Gastroesophageal sphincter (tissue), 4 donors: Measurements from ENCODE around the gene NPC1. TPM values are rescaled to one million over a fixed set of nuclear protein-coding genes. Genes with fewer than 3 reads are reported as not detected.

Source experiments
- ATAC-seq: fragments of 150-250 bp; one replicate; pipeline ENCODE4 v1.9.1; 2016; ENCODE audit warnings: mild to moderate bottlenecking, moderate library complexity
- H3K27ac ChIP-seq, 4 donors: fragments of 200-600 bp; sonication (generic) in 3 of 4; 1 replicate in 3 of 4; 2 replicates in 1 of 4; pipeline ENCODE4 v1.5.1; 2016 to 2019
- H3K27me3 ChIP-seq: fragments of 200-600 bp; sonication (generic); one replicate; pipeline ENCODE4 v1.5.1; 2019
- H3K36me3 ChIP-seq, 2 donors: fragments of 200-600 bp; sonication (generic); one replicate each; pipeline ENCODE4 v1.5.1; 2019; ENCODE audit warnings: control low read depth in 1 of 2
- H3K4me1 ChIP-seq, 3 donors: fragments of 200-600 bp; sonication (generic); 1 replicate in 2 of 3; 2 replicates in 1 of 3; pipeline ENCODE4 v1.5.1; 2016 to 2019; ENCODE audit warnings: control low read depth in 2 of 3
- H3K4me3 ChIP-seq, 2 donors: fragments of 200-600 bp; sonication (generic); one replicate each; pipeline ENCODE4 v1.5.1; 2019; ENCODE audit warnings: mild to moderate bottlenecking in 1 of 2, moderate library complexity in 1 of 2
- H3K9me3 ChIP-seq, 3 donors: fragments of 200-600 bp; sonication (generic); one replicate each; pipeline ENCODE4 v1.5.1; 2017 to 2019; ENCODE audit warnings: control low read depth in 2 of 3
- EP300 ChIP-seq: sonication (generic); formaldehyde crosslinking; IDR thresholded peaks from one replicate; pipeline ENCODE4 v1.6.1; 2017; ENCODE audit warnings: antibody characterized with exemption, mild to moderate bottlenecking
- POLR2A ChIP-seq, 2 donors: fragments of 450-650 bp; IDR thresholded peaks; one replicate each; pipeline ENCODE4 v1.6.1; 2017; ENCODE audit warnings: antibody characterized with exemption in 2 of 2, mild to moderate bottlenecking in 2 of 2, moderate library complexity in 1 of 2
- POLR2AphosphoS5 ChIP-seq: sonication (generic); formaldehyde crosslinking; IDR thresholded peaks from one replicate; pipeline ENCODE4 v1.6.1; 2017; ENCODE audit warnings: antibody characterized with exemption
- WGBS, 2 donors: methylation state at CpG; one replicate each; pipeline ENCODE4 v1.1.5; 2018; ENCODE audit warnings: low coverage in 1 of 2; 5-methylcytosine and 5-hydroxymethylcytosine counted together
- total RNA-seq, 4 donors: library from RNA; depleted of rRNA; stranded (reverse); fragments of >200 nt; gene quantifications; one replicate each; pipeline ENCODE4 v1.1.0, GENCODE V29; 2016
- TF ChIP-seq, protein P1 (sequence below), 4 experiments: fragments of 200-600 bp in 2 of 4; fragments of 450-650 bp in 2 of 4; sonication (generic) in 1 of 4; IDR thresholded peaks; one replicate each; pipeline ENCODE4 v1.5.1; 2017 to 2019; ENCODE audit warnings: antibody characterized with exemption in 4 of 4, mild to moderate bottlenecking in 2 of 4, moderate library complexity in 2 of 4

The NPC1 gene
- total RNA-seq, 4 donors from 2014 or later = 35.6 to 63.2 (median 51.9) TPM

DNA sequence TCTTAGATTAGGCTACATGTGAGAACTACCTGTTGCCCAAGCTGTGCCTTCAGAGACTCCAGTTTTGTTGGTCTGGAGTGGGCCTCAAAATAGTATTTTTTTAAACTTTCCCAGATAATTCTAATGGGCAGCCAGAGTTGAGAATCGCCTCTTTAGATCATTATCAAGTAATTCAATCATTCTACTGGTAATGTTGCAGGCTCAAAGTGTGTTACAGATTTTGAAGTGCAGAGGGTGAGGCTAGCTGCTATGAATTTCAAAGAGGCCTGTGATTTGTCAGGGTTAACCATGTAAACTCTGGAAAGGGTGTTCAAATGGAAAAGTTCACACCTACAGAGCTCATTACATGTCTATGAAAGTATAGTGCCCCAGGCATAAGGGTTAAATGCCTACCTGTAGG lies 46.3 kb upstream of the NPC1 start:
- Histone ChIP-seq H3K4me1 (no peaks in the 10 kb centered on the region), H3K27me3 (no peaks in the 10 kb centered on the region), H3K4me3 (no peak overlapping the region), H3K36me3 (peaks cover 0 to 7% of the 10 kb centered on the region in 2 donors), H3K27ac (no peak overlapping the region), H3K9me3 (no peaks in the 10 kb centered on the region)
- ATAC-seq = no peak
- WGBS, 2 donors = 86 to 100% methylated on average over 1 of the region's 1 CpG
- TF ChIP-seq, protein P1, sequence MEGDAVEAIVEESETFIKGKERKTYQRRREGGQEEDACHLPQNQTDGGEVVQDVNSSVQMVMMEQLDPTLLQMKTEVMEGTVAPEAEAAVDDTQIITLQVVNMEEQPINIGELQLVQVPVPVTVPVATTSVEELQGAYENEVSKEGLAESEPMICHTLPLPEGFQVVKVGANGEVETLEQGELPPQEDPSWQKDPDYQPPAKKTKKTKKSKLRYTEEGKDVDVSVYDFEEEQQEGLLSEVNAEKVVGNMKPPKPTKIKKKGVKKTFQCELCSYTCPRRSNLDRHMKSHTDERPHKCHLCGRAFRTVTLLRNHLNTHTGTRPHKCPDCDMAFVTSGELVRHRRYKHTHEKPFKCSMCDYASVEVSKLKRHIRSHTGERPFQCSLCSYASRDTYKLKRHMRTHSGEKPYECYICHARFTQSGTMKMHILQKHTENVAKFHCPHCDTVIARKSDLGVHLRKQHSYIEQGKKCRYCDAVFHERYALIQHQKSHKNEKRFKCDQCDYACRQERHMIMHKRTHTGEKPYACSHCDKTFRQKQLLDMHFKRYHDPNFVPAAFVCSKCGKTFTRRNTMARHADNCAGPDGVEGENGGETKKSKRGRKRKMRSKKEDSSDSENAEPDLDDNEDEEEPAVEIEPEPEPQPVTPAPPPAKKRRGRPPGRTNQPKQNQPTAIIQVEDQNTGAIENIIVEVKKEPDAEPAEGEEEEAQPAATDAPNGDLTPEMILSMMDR (IDR thresholded peaks at IDR 0.05) = no peak
- TF ChIP-seq POLR2AphosphoS5 = no peak
- no peak for TF ChIP-seq EP300
- TF ChIP-seq POLR2A (IDR thresholded peaks at IDR 0.05) = no peak

DNA sequence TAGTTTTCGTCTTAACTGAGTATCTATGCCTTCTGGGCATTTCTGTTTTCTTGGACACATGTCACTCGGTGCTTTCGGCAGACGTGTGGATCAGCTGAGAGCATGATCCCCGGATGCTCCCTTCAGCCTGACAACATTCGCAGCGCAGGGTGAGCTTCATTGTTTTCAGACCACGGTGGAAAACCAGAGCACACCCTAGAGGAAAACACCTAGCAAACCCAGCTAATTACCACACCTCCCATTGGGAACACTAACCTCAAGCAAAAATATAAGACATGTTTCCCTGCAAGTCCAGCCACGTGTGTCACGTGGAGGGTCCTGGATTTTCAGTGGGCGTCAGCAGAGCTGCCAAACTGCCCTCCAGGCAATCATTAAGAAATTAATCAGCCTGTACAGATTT lies 45.4 kb upstream of the NPC1 start:
- Histone ChIP-seq H3K27ac (no peak overlapping the region), H3K4me3 (no peak overlapping the region), H3K4me1 (no peaks in the 10 kb centered on the region), H3K9me3 (no peaks in the 10 kb centered on the region), H3K36me3 (peaks cover 0 to 7% of the 10 kb centered on the region in 2 donors), H3K27me3 (no peaks in the 10 kb centered on the region)
- TF ChIP-seq, protein P1 (IDR thresholded peaks at IDR 0.05) = no peak
- TF ChIP-seq POLR2A (IDR thresholded peaks at IDR 0.05) (no peak), POLR2AphosphoS5 (no peak), EP300 (no peak)
- 49 to 60% methylated on average over 5 to 9 of the region's 11 CpGs for WGBS, 2 donors
- no peak for ATAC-seq

DNA sequence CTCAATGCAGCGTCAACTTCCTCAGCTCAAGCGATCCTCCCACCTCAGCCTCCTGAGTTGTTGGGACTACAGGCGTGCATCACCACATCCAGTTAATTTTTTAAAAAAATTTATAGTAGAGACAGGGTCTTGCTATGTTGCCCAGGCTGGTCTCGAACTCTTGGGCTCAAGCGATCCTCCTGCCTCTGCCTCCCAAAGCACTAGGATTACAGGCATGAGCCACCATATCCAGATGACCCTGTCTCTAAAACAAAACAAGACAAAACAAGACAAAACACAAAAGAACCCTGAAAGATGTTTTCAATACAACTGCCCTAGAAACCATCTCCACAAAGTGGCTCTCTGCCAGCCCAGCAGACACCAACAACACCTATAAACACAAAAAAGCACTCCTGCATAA lies 45.0 kb upstream of the NPC1 start:
- 67 to 100% methylated on average over 1 to 2 of the region's 5 CpGs for WGBS, 2 donors
- Histone ChIP-seq H3K36me3 (peaks cover 0 to 7% of the 10 kb centered on the region in 2 donors), H3K27me3 (no peaks in the 10 kb centered on the region), H3K4me1 (no peaks in the 10 kb centered on the region), H3K4me3 (no peak overlapping the region), H3K27ac (no peak overlapping the region), H3K9me3 (no peaks in the 10 kb centered on the region)
- ATAC-seq = no peak
- no peak for TF ChIP-seq POLR2A (IDR thresholded peaks at IDR 0.05)
- TF ChIP-seq EP300 = no peak
- no peak for TF ChIP-seq POLR2AphosphoS5
- TF ChIP-seq, protein P1 (IDR thresholded peaks at IDR 0.05) = no peak

DNA sequence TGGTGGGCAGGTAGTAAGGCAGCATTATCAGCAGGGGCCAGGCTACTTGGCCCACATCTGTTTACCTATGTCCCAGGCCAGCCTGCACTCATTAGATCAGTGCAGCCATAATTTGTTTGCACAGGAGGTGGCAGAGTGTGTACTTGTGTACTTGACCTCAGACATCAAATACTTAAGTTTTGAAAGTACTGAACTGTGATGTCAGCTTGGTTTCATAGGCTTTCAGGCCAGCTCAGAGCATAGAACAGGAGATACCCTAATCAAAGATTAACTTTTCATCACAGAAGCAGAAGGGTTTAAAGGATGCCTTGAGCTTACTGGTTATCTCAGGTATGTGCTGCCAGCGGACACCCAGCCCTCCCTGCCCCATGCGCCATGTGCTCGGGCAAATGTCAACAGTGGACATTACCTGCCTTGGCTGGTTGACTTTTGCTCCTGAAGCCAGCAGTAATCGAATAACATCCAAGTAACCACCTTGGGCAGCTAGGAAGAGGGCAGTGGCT lies 43.2 kb upstream of the NPC1 start:
- WGBS, 2 donors = 96% methylated on average over 4 of the region's 4 CpGs; no CpG with 5 or more reads in 1 of the 2 donors
- Histone ChIP-seq H3K4me1 (no peaks in the 10 kb centered on the region), H3K9me3 (no peaks in the 10 kb centered on the region), H3K4me3 (no peak overlapping the region), H3K27ac (no peak overlapping the region), H3K27me3 (no peaks in the 10 kb centered on the region), H3K36me3 (peaks cover 0 to 7% of the 10 kb centered on the region in 2 donors)
- TF ChIP-seq, protein P1 (IDR thresholded peaks at IDR 0.05) = no peak
- no peak for ATAC-seq

DNA sequence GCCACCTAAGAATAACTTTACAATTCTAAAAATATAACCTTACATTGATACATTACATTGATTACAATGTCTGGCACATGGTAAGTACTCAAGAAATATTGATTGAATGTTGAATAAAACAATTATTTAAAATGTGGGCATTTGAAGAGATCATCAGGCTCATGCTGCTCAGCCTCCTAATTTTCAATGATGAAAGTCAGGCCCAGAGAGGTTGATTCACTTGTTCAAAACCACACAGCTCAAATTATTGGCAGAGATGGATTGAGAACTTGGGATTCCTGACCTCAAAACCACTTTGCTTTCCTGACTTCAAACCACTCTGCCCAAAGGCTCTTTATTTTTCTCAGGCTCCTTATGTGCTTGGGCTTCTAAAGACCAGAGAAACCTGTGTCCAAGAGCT lies 41.7 kb upstream of the NPC1 start:
- Histone ChIP-seq H3K9me3 (no peaks in the 10 kb centered on the region), H3K4me3 (no peak overlapping the region), H3K4me1 (no peaks in the 10 kb centered on the region), H3K27ac (no peak overlapping the region), H3K27me3 (no peaks in the 10 kb centered on the region), H3K36me3 (peaks cover 0 to 7% of the 10 kb centered on the region in 2 donors)
- TF ChIP-seq POLR2AphosphoS5 (no peak), EP300 (no peak), POLR2A (IDR thresholded peaks at IDR 0.05) (no peak)
- TF ChIP-seq, protein P1 (IDR thresholded peaks at IDR 0.05) = no peak
- ATAC-seq = no peak
